PC-9 (cell line): Measurements from ENCODE around the gene DPEP2. TPM values are rescaled to one million over a fixed set of nuclear protein-coding genes. Genes with fewer than 3 reads are reported as not detected.
A peak's percentile ranks its signal among the peaks of the same experiment; 100 is the strongest.

Source experiments
- BruUV-seq: library from RNA; stranded (reverse); fragments of 400-500 nt; replicated peaks from 2 replicates; lab custom pipeline; 2021; lab: Mats Ljungman, UMichigan
- CTCF ChIA-PET: fragments of 300-600 bp; sonication (Branson Sonifier 250); formaldehyde crosslinking; loops from one replicate; lab custom pipeline; 2022; ENCODE audit warnings: antibody characterized with exemption; lab: Charles Lee
- POLR2A ChIA-PET: fragments of 300-600 bp; sonication (Branson Sonifier 250); formaldehyde crosslinking; loops from one replicate; lab custom pipeline; 2022; ENCODE audit warnings: antibody characterized with exemption; ENCODE audit not compliant: unreplicated experiment; lab: Charles Lee
- DNase-seq, 2 experiments: peaks; one replicate each; pipeline versions ENCODE4 v3.0.0 to v3.0.0-alpha.2; 2015 to 2022; ENCODE audit warnings: mixed read lengths in 1 of 2
- H2AFZ ChIP-seq: fragments of 200-600 bp; sonication (generic); 2 replicates; pipeline ENCODE4 v1.8.1; 2017; ENCODE audit warnings: antibody characterized with exemption
- H3F3A ChIP-seq: fragments of 200-600 bp; sonication (generic); 2 replicates; pipeline ENCODE4 v1.8.1; 2017; ENCODE audit warnings: antibody characterized with exemption, mild to moderate bottlenecking, low read depth; ENCODE audit not compliant: insufficient read depth
- H3K27ac ChIP-seq: fragments of 200-600 bp; sonication (generic); 2 replicates; pipeline ENCODE4 v1.6.1; 2016; ENCODE audit warnings: mixed run types
- H3K27me3 ChIP-seq: fragments of 200-600 bp; sonication (generic); 2 replicates; pipeline ENCODE4 v1.6.1; 2016; ENCODE audit warnings: low read depth, mixed run types; ENCODE audit not compliant: insufficient read depth
- H3K36me3 ChIP-seq: fragments of 200-600 bp; sonication (generic); 2 replicates; pipeline ENCODE4 v1.6.1; 2016; ENCODE audit warnings: low read depth, mixed run types
- H3K4me1 ChIP-seq: fragments of 200-600 bp; sonication (generic); replicated peaks from 2 replicates; pipeline ENCODE4 v1.6.1; 2016; ENCODE audit warnings: mixed run types; ENCODE audit not compliant: insufficient read depth
- H3K4me2 ChIP-seq: fragments of 200-600 bp; sonication (generic); 2 replicates; pipeline ENCODE4 v1.6.1; 2017; ENCODE audit warnings: mixed run types
- H3K4me3 ChIP-seq: fragments of 200-600 bp; sonication (generic); 2 replicates; pipeline ENCODE4 v1.6.1; 2016; ENCODE audit warnings: mixed run types
- H3K79me2 ChIP-seq: fragments of 200-600 bp; sonication (generic); 2 replicates; pipeline ENCODE4 v1.6.1; 2017; ENCODE audit warnings: low read depth, mixed run types
- H3K9me2 ChIP-seq: fragments of 200-600 bp; sonication (generic); 2 replicates; pipeline ENCODE4 v1.8.1; 2017; ENCODE audit warnings: mild to moderate bottlenecking; ENCODE audit not compliant: insufficient read depth
- H3K9me3 ChIP-seq: fragments of 200-600 bp; sonication (generic); 2 replicates; pipeline ENCODE4 v1.8.1; 2016; ENCODE audit warnings: low read depth; ENCODE audit not compliant: insufficient read depth
- H4K20me1 ChIP-seq: fragments of 200-600 bp; sonication (generic); 2 replicates; pipeline ENCODE4 v1.8.1; 2017; ENCODE audit not compliant: insufficient read depth
- EZH2 ChIP-seq: fragments of 200-600 bp; sonication (generic); IDR thresholded peaks from 2 replicates; pipeline ENCODE4 v1.8.0; 2017; ENCODE audit warnings: antibody characterized with exemption, low read depth
- intact Hi-C: fragments of 100-400 bp; cut with micrococcal nuclease; formaldehyde crosslinking; loops from one replicate; pipeline ENCODE4 v1.10.0; 2022; ENCODE audit not compliant: unreplicated experiment
- total RNA-seq: library from RNA; stranded (reverse); gene quantifications from 2 replicates; pipeline ENCODE4 v1.2.3, GENCODE V29; 2021
- TF ChIP-seq, protein P1 (sequence below): fragments of 200-600 bp; sonication (generic); conservative IDR thresholded peaks from 2 replicates; pipeline ENCODE4 v1.6.1; 2017; ENCODE audit warnings: mixed run types, antibody characterized with exemption, mild to moderate bottlenecking, moderate library complexity

DPEP2 gene
- total RNA-seq, 1 experiment from 2014 or later = not detected

DNA sequence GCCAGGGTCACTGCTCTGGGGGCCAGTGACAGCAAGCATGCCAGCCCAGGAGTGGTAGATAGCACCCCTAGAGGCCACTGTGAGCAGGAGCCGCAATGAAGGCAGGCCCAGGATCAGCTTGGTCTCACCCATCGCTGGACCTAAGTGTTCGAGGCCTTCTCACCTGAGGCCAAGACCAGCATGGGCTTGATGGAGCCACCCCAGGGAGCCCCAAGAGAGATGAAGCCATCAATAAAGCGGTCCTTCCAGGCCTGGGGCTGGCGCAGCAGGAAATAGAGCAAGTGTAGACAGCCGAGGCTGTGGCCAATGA is 57.1 kb downstream of the DPEP2 start:
- POLR2A ChIA-PET = interaction anchor here (0.6 kb wide), 1 partner anchor 222 kb away, joined by 4 read pairs; no protein-coding TSS in a partner anchor
- no peaks in the 10 kb centered on the region for H3K9me2 ChIP-seq
- H3K4me1 ChIP-seq = peaks cover 3% of the 10 kb centered on the region; the same call in 1 of the 2 replicates
- CTCF ChIA-PET = no interaction called here
- intact Hi-C loops = loop anchor here (10.0 kb wide), 1 partner anchor 103 kb away; no protein-coding TSS in a partner anchor
- H2AFZ ChIP-seq = no peak overlapping the region
- H3K27ac ChIP-seq = no peak overlapping the region
- TF ChIP-seq, protein P1, sequence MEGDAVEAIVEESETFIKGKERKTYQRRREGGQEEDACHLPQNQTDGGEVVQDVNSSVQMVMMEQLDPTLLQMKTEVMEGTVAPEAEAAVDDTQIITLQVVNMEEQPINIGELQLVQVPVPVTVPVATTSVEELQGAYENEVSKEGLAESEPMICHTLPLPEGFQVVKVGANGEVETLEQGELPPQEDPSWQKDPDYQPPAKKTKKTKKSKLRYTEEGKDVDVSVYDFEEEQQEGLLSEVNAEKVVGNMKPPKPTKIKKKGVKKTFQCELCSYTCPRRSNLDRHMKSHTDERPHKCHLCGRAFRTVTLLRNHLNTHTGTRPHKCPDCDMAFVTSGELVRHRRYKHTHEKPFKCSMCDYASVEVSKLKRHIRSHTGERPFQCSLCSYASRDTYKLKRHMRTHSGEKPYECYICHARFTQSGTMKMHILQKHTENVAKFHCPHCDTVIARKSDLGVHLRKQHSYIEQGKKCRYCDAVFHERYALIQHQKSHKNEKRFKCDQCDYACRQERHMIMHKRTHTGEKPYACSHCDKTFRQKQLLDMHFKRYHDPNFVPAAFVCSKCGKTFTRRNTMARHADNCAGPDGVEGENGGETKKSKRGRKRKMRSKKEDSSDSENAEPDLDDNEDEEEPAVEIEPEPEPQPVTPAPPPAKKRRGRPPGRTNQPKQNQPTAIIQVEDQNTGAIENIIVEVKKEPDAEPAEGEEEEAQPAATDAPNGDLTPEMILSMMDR = peak; percentile 76
- no peak for TF ChIP-seq EZH2
- peaks cover 3% of the 10 kb centered on the region for H3K79me2 ChIP-seq
- H3K36me3 ChIP-seq = no peaks in the 10 kb centered on the region
- no TSS peak for BruUV-seq
- DNase-seq = peak in 1 of 2 experiments; percentile 38
- H3K4me2 ChIP-seq = no peak overlapping the region
- H3K9me3 ChIP-seq = no peaks in the 10 kb centered on the region
- no peaks in the 10 kb centered on the region for H3K27me3 ChIP-seq
- H3F3A ChIP-seq = peaks cover 20% of the 10 kb centered on the region
- H4K20me1 ChIP-seq = peaks cover 14% of the 10 kb centered on the region
- no peak overlapping the region for H3K4me3 ChIP-seq

DNA sequence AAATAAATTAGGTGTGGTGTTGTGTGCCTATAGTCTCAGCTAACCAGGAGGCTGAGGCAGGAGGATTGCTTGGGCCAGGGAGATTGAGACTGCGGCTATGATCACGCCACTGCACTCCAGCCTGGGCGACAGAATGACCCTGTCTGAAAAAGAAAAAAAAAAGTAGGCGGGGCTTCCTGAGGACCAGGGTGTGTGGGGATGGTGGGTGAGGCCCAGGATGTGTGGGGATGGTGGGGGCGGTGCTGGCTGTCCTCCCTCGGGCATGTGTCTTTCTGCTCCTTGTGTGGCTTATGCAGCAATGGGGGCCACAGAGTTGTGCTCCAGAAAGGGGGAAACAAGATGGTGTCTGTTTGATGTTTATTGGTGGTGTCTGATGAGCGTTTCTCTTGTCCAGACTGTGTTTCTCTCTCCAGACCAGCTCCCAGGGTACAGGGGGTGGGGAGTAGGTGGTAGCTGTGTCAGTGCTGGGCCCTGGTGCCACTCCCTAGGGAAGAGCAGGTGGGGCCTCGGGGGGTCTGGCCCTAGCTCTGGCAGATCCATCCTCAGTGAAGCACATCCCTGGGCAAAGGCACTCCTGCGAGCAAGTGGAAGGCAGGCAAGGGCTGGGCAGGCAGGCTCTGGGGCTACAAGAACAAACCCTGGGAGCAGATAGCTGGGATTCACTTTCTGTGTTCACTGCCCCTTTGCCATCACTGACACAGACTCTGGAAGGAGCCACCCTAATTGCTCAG is 57.6 kb downstream of the DPEP2 start:
- Histone ChIP-seq H3K27me3 (no peaks in the 10 kb centered on the region), H3K79me2 (peaks cover 8% of the 10 kb centered on the region), H3K9me2 (no peaks in the 10 kb centered on the region), H3K36me3 (no peaks in the 10 kb centered on the region), H2AFZ (no peak overlapping the region), H3F3A (peaks cover 20% of the 10 kb centered on the region), H3K9me3 (no peaks in the 10 kb centered on the region), H4K20me1 (peaks cover 14% of the 10 kb centered on the region), H3K4me2 (no peak overlapping the region), H3K4me1 (peaks cover 6% of the 10 kb centered on the region; the same call in 1 of the 2 replicates), H3K27ac (no peak overlapping the region), H3K4me3 (no peak overlapping the region)
- DNase-seq = no peak
- CTCF ChIA-PET = no interaction called here
- TF ChIP-seq, protein P1 = no peak
- TF ChIP-seq EZH2 = no peak
- no TSS peak for BruUV-seq
- POLR2A ChIA-PET = interaction anchor here (0.6 kb wide), 2 partner anchors 124 to 221 kb away, joined by 4 read pairs; no protein-coding TSS in a partner anchor
- intact Hi-C loops = loop anchor here (10.0 kb wide), 1 partner anchor 103 kb away; no protein-coding TSS in a partner anchor

DNA sequence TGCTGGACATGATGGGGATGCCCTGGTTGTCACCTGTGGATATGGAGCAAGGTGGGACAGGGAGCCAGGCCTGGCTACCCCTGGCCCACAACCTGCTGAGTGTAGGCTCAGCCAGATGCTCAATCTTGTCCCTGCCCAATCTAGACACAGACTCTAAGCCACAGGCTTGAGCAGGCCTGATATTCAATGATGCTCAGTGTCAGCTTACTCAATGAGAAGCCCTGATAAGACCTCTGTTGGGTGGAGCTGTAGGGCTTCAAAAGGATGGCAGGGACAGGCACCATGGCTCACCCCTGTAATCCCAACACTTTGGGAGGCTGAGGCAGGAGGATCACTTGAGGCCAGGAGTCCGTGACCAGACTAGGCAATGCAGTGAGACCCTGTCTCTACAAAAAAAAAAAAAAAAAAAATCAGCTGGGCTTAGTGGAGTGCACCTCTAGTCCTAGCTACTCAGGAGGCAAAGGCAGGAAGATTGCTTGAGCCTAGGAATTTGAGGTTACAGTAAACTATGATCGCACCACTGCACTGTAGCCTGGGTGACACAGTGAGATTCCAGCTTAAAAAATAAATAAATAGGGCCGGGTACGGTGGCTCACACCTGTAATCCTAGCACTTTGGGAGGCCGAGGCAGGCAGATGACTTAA is 58.7 kb downstream of the DPEP2 start:
- CTCF ChIA-PET = interaction anchor here (0.7 kb wide), 1 partner anchor 75 kb away, joined by 6 read pairs; no protein-coding TSS in a partner anchor

More for the DNA sequence above, 58.7 kb downstream of the DPEP2 start:
- no peak for DNase-seq
- no peak overlapping the region for H3K4me2 ChIP-seq
- H3K9me2 ChIP-seq = no peaks in the 10 kb centered on the region
- H3K27ac ChIP-seq = no peak overlapping the region
- H3K4me1 ChIP-seq = peaks cover 6% of the 10 kb centered on the region; the same call in 1 of the 2 replicates
- H3K36me3 ChIP-seq = no peaks in the 10 kb centered on the region
- peaks cover 18% of the 10 kb centered on the region for H3K79me2 ChIP-seq
- H2AFZ ChIP-seq = no peak overlapping the region
- peaks cover 14% of the 10 kb centered on the region for H4K20me1 ChIP-seq
- H3K9me3 ChIP-seq = no peaks in the 10 kb centered on the region
- intact Hi-C loops = loop anchor here (10.0 kb wide), 1 partner anchor 104 kb away; no protein-coding TSS in a partner anchor
- TF ChIP-seq EZH2 = no peak
- TF ChIP-seq, protein P1 = no peak
- POLR2A ChIA-PET = interaction anchor here (0.6 to 1.2 kb wide), 3 partner anchors 26 to 125 kb away, joined by 4 to 28 read pairs (median 5); no protein-coding TSS in a partner anchor
- BruUV-seq = no TSS peak
- H3F3A ChIP-seq = peaks cover 20% of the 10 kb centered on the region
- H3K27me3 ChIP-seq = no peaks in the 10 kb centered on the region
- no peak overlapping the region for H3K4me3 ChIP-seq
